NT2/D1 (cell line): ENCODE results near the gene CDKN2A.
A peak's percentile ranks its signal among the peaks of the same experiment; 100 is the strongest.

Source experiments
- DNase-seq: peaks from one replicate; pipeline ENCODE4 v3.0.0-alpha.2; 2011; ENCODE audit warnings: low read depth, low spot score
- H3K27me3 ChIP-seq: 2 replicates; pipeline ENCODE4 v1.6.0; 2011; ENCODE audit warnings: mild to moderate bottlenecking; ENCODE audit not compliant: insufficient read length, insufficient read depth
- H3K36me3 ChIP-seq: 2 replicates; pipeline ENCODE4 v1.6.1; 2011; ENCODE audit warnings: mild to moderate bottlenecking, low read length, mixed read lengths; ENCODE audit not compliant: insufficient read depth, insufficient read length
- H3K4me1 ChIP-seq: 2 replicates; pipeline ENCODE4 v1.5.1; 2011; ENCODE audit not compliant: insufficient read depth, insufficient read length
- H3K4me3 ChIP-seq: 2 replicates; pipeline ENCODE4 v1.5.1; 2011; ENCODE audit warnings: low read depth; ENCODE audit not compliant: insufficient read length
- H3K9ac ChIP-seq: 2 replicates; pipeline ENCODE4 v1.6.0; 2011; ENCODE audit warnings: low read depth; ENCODE audit not compliant: insufficient read length
- H3K9me3 ChIP-seq: 2 replicates; pipeline ENCODE4 v1.5.1; 2011; ENCODE audit warnings: mild to moderate bottlenecking, low read length; ENCODE audit not compliant: insufficient read depth
- SUZ12 ChIP-seq: IDR thresholded peaks from 2 replicates; pipeline ENCODE4 v1.6.1; 2011; ENCODE audit not compliant: insufficient read length, insufficient read depth; ENCODE audit errors: extremely low read depth
- YY1 ChIP-seq: IDR thresholded peaks from 2 replicates; pipeline ENCODE4 v1.6.1; 2011; ENCODE audit not compliant: insufficient read length, insufficient read depth
- ZNF274 ChIP-seq: IDR thresholded peaks from 2 replicates; pipeline ENCODE4 v1.6.1; 2011; ENCODE audit warnings: mild to moderate bottlenecking, low read depth, low read length

The CDKN2A gene

GRCh38 chr9:22026696-22027095 lies 32.5 kb upstream of the CDKN2A start:
- Histone ChIP-seq H3K9ac (no peak overlapping the region), H3K4me1 (no peaks in the 10 kb centered on the region), H3K9me3 (no peaks in the 10 kb centered on the region), H3K36me3 (no peaks in the 10 kb centered on the region), H3K27me3 (no peaks in the 10 kb centered on the region), H3K4me3 (no peak overlapping the region)
- TF ChIP-seq YY1 (no peak), ZNF274 (no peak), SUZ12 (no peak)
- no peak for DNase-seq

- H3K27me3 ChIP-seq: no peaks in the 10 kb centered on the region
- no peaks in the 10 kb centered on the region for H3K36me3 ChIP-seq
- no peaks in the 10 kb centered on the region for H3K4me1 ChIP-seq
- no peak overlapping the region for H3K9ac ChIP-seq
- TF ChIP-seq YY1 (no peak), ZNF274 (no peak), SUZ12 (no peak)
- no peaks in the 10 kb centered on the region for H3K9me3 ChIP-seq
- H3K4me3 ChIP-seq: no peak overlapping the region
- no peak for DNase-seq
Measured at GRCh38 chr9:22022396-22022795, 28.2 kb upstream of the CDKN2A start.

- peaks cover 49% of the 10 kb centered on the region for H3K27me3 ChIP-seq
- no peaks in the 10 kb centered on the region for H3K9me3 ChIP-seq
- no peak for TF ChIP-seq YY1
- no peak for TF ChIP-seq SUZ12
- TF ChIP-seq ZNF274: no peak
- no peak for DNase-seq
- H3K9ac ChIP-seq: no peak overlapping the region
- H3K4me3 ChIP-seq: no peak overlapping the region
- H3K36me3 ChIP-seq: no peaks in the 10 kb centered on the region
- H3K4me1 ChIP-seq: peaks cover 2% of the 10 kb centered on the region
Measured at GRCh38 chr9:22010866-22011625, 16.9 kb upstream of the CDKN2A start.

GRCh38 chr9:22009506-22009867 lies 15.3 kb upstream of the CDKN2A start:
- H3K4me1 ChIP-seq: peaks cover 2% of the 10 kb centered on the region
- H3K27me3 ChIP-seq: peaks cover 65% of the 10 kb centered on the region
- H3K4me3 ChIP-seq: peak overlapping the region; percentile 71
- H3K36me3 ChIP-seq: peaks cover 10% of the 10 kb centered on the region
- no peak for DNase-seq
- H3K9ac ChIP-seq: peak overlapping the region; percentile 46
- H3K9me3 ChIP-seq: no peaks in the 10 kb centered on the region
- TF ChIP-seq YY1: no peak
- no peak for TF ChIP-seq ZNF274
- TF ChIP-seq SUZ12: no peak

GRCh38 chr9:22008717-22009505 lies 14.7 kb upstream of the CDKN2A start, which contains the start of gene CDKN2B:
CDKN2B (minus strand) TSS chr9:22009305; CDS start chr9:22008953, 352 bp downstream.
- peaks cover 2% of the 10 kb centered on the region for H3K4me1 ChIP-seq
- peak; percentile 89 for DNase-seq
- H3K9ac ChIP-seq: peak within 1 kb of the TSS; percentile 81
- no peaks in the 10 kb centered on the region for H3K9me3 ChIP-seq
- peaks cover 70% of the 10 kb centered on the region for H3K27me3 ChIP-seq
- TF ChIP-seq YY1 (no peak), SUZ12 (no peak), ZNF274 (no peak)
- H3K36me3 ChIP-seq: peaks cover 13% of the 10 kb centered on the region
- H3K4me3 ChIP-seq: peak within 1 kb of the TSS; percentile 71

GRCh38 chr9:22008384-22008716 lies 14.2 kb upstream of the CDKN2A start:
- no peak overlapping the region for H3K9ac ChIP-seq
- H3K36me3 ChIP-seq: peaks cover 13% of the 10 kb centered on the region
- TF ChIP-seq ZNF274: no peak
- TF ChIP-seq SUZ12: no peak
- no peak for TF ChIP-seq YY1
- H3K4me3 ChIP-seq: peak overlapping the region; percentile 71
- DNase-seq: no peak
- peaks cover 2% of the 10 kb centered on the region for H3K4me1 ChIP-seq
- peaks cover 76% of the 10 kb centered on the region for H3K27me3 ChIP-seq
- no peaks in the 10 kb centered on the region for H3K9me3 ChIP-seq
